OCI-LY7 (cell line): ENCODE measurements around the gene ADAR. TPM values are rescaled to one million over a fixed set of nuclear protein-coding genes. Genes with fewer than 3 reads are reported as not detected.

Experiments
- BruUV-seq: library from RNA; stranded (reverse); fragments of 400-500 nt; replicated peaks from 2 replicates; lab custom pipeline; 2021; lab: Mats Ljungman, UMichigan
- CTCF ChIA-PET: fragments of 300-600 bp; sonication (Branson Sonifier 250); formaldehyde crosslinking; loops from one replicate; lab custom pipeline; 2022; ENCODE audit warnings: antibody characterized with exemption; ENCODE audit not compliant: unreplicated experiment; lab: Charles Lee
- POLR2A ChIA-PET: fragments of 300-600 bp; sonication (Branson Sonifier 250); formaldehyde crosslinking; loops from one replicate; lab custom pipeline; 2022; ENCODE audit warnings: antibody characterized with exemption; lab: Charles Lee
- DNase-seq: peaks from one replicate; pipeline ENCODE4 v3.0.0-alpha.2; 2015; ENCODE audit warnings: low spot score
- H2AFZ ChIP-seq: fragments of 200-600 bp; sonication (generic), shearing (Covaris generic); 2 replicates; pipeline ENCODE4 v1.6.1; 2014; ENCODE audit warnings: mild to moderate bottlenecking, antibody characterized with exemption, low read length, moderate library complexity
- H3K27ac ChIP-seq: fragments of 200-600 bp; sonication (generic); 2 replicates; pipeline ENCODE4 v1.5.1; 2014; ENCODE audit warnings: mixed run types, low read depth, mild to moderate bottlenecking, moderate library complexity, low read length, inconsistent platforms; ENCODE audit not compliant: poor library complexity, severe bottlenecking
- H3K36me3 ChIP-seq: fragments of 200-600 bp; sonication (generic); 2 replicates; pipeline ENCODE4 v1.6.1; 2014; ENCODE audit warnings: mild to moderate bottlenecking, antibody characterized with exemption, low read length, moderate library complexity, mixed read lengths; ENCODE audit not compliant: insufficient read depth
- H3K4me1 ChIP-seq: fragments of 200-600 bp; sonication (generic); 2 replicates; pipeline ENCODE4 v1.5.1; 2014; ENCODE audit warnings: mild to moderate bottlenecking, low read length; ENCODE audit not compliant: insufficient read depth, poor library complexity, severe bottlenecking
- H3K4me2 ChIP-seq: fragments of 200-600 bp; sonication (generic); 2 replicates; pipeline ENCODE4 v1.6.1; 2014; ENCODE audit warnings: mild to moderate bottlenecking, low read length
- H3K4me3 ChIP-seq: fragments of 200-600 bp; sonication (generic); 2 replicates; pipeline ENCODE4 v1.5.1; 2014; ENCODE audit warnings: mild to moderate bottlenecking, low read depth, low read length; ENCODE audit not compliant: poor library complexity, severe bottlenecking
- H3K79me2 ChIP-seq: fragments of 200-600 bp; sonication (generic); 2 replicates; pipeline ENCODE4 v1.6.1; 2016; ENCODE audit warnings: low read depth, mild to moderate bottlenecking, low read length, moderate library complexity, mixed read lengths; ENCODE audit not compliant: insufficient read depth
- H3K9me2 ChIP-seq: fragments of 200-600 bp; sonication (generic); 2 replicates; pipeline ENCODE4 v1.6.1; 2016; ENCODE audit warnings: mild to moderate bottlenecking, low read length, mixed read lengths; ENCODE audit not compliant: insufficient read depth
- H3K9me3 ChIP-seq: fragments of 200-600 bp; sonication (generic); 2 replicates; pipeline ENCODE4 v1.6.1; 2014; ENCODE audit warnings: mild to moderate bottlenecking, mixed run types, low read length, mixed read lengths
- H4K20me1 ChIP-seq: fragments of 200-600 bp; sonication (generic); 2 replicates; pipeline ENCODE4 v1.6.1; 2014; ENCODE audit warnings: mild to moderate bottlenecking, antibody characterized with exemption, low read length, moderate library complexity, mixed read lengths; ENCODE audit not compliant: insufficient read depth
- CTCF ChIP-seq: fragments of 200-600 bp; sonication (generic); conservative IDR thresholded peaks from 2 replicates; pipeline ENCODE4 v1.5.1; 2014; ENCODE audit warnings: mild to moderate bottlenecking, antibody characterized with exemption, low read length, moderate library complexity, mixed read lengths
- EZH2phosphoT487 ChIP-seq: fragments of 200-600 bp; sonication (generic); IDR thresholded peaks from 2 replicates; pipeline ENCODE4 v1.6.1; 2018; ENCODE audit warnings: low read depth, borderline replicate concordance, mild to moderate bottlenecking, mixed run types, antibody characterized with exemption, low read length, moderate library complexity, mixed read lengths
- intact Hi-C: fragments of 100-400 bp; cut with micrococcal nuclease; formaldehyde crosslinking; loops from one replicate; pipeline ENCODE4 v1.10.0; 2022; ENCODE audit not compliant: unreplicated experiment
- total RNA-seq, 2 experiments: library from RNA; depleted of rRNA in 1 of 2; stranded (reverse); fragments of >200 nt in 1 of 2; shearing (Covaris generic) in 1 of 2; gene quantifications; 2 replicates each; pipeline ENCODE4 v1.2.3, GENCODE V29; 2014 to 2022

The ADAR gene
- total RNA-seq, 2 experiments from 2014 or later: 90.2 to 139 TPM

GRCh38 chr1:154557248-154557938 is 50.6 kb downstream of the ADAR start:
- peaks cover 15% of the 10 kb centered on the region; the same call in 1 of the 2 replicates for H4K20me1 ChIP-seq
- H3K27ac ChIP-seq: peak overlapping the region; percentile 49
- TF ChIP-seq CTCF (no peak), EZH2phosphoT487 (no peak)
- no peaks in the 10 kb centered on the region for H3K9me2 ChIP-seq
- H3K79me2 ChIP-seq: peaks cover 27% of the 10 kb centered on the region
- no peaks in the 10 kb centered on the region for H3K9me3 ChIP-seq
- ChIA-PET CTCF (no interaction called here), POLR2A (interaction anchor here (0.5 kb wide), 1 partner anchor 224 kb away, joined by 3 read pairs; no protein-coding TSS in a partner anchor)
- H3K4me1 ChIP-seq: peaks cover 22% of the 10 kb centered on the region
- BruUV-seq: no TSS peak
- DNase-seq: peak; percentile 29
- H2AFZ ChIP-seq: no peak overlapping the region
- peak overlapping the region; percentile 96 for H3K4me3 ChIP-seq
- H3K4me2 ChIP-seq: peak overlapping the region; percentile 96
- peaks cover 42% of the 10 kb centered on the region for H3K36me3 ChIP-seq
- intact Hi-C loops: loop anchor here (5.0 kb wide), 1 partner anchor 305 kb away; no protein-coding TSS in a partner anchor

- Histone ChIP-seq H2AFZ (no peak overlapping the region), H3K4me1 (peaks cover 22% of the 10 kb centered on the region), H3K9me2 (no peaks in the 10 kb centered on the region), H3K79me2 (peaks cover 27% of the 10 kb centered on the region), H3K9me3 (no peaks in the 10 kb centered on the region), H3K4me3 (peak overlapping the region; percentile 96), H4K20me1 (peaks cover 15% of the 10 kb centered on the region; the same call in 1 of the 2 replicates), H3K4me2 (peak overlapping the region; percentile 96), H3K27ac (no peak overlapping the region), H3K36me3 (peaks cover 52% of the 10 kb centered on the region)
- DNase-seq: no peak
- ChIA-PET POLR2A (interaction anchor here (0.8 kb wide), 1 partner anchor 11 kb away, joined by 6 read pairs; no protein-coding TSS in a partner anchor), CTCF (no interaction called here)
- TF ChIP-seq EZH2phosphoT487: no peak
- no peak for TF ChIP-seq CTCF
- BruUV-seq: no TSS peak
- intact Hi-C loops: loop anchor here (5.0 kb wide), 1 partner anchor 306 kb away; no protein-coding TSS in a partner anchor
Observed at GRCh38 chr1:154556422-154556821, 51.6 kb downstream of the ADAR start.
